VCaP (cell line): ENCODE data around the gene METTL1.

ENCODE experiments used
- H3K27ac ChIP-seq: fragments of 450-650 bp; 2 replicates; pipeline ENCODE4 v1.5.1; 2017
- TF ChIP-seq, protein P1 (sequence below): fragments of 450-650 bp; conservative IDR thresholded peaks from 2 replicates; pipeline ENCODE4 v1.5.1; 2017; ENCODE audit warnings: mild to moderate bottlenecking, moderate library complexity

Gene METTL1

DNA sequence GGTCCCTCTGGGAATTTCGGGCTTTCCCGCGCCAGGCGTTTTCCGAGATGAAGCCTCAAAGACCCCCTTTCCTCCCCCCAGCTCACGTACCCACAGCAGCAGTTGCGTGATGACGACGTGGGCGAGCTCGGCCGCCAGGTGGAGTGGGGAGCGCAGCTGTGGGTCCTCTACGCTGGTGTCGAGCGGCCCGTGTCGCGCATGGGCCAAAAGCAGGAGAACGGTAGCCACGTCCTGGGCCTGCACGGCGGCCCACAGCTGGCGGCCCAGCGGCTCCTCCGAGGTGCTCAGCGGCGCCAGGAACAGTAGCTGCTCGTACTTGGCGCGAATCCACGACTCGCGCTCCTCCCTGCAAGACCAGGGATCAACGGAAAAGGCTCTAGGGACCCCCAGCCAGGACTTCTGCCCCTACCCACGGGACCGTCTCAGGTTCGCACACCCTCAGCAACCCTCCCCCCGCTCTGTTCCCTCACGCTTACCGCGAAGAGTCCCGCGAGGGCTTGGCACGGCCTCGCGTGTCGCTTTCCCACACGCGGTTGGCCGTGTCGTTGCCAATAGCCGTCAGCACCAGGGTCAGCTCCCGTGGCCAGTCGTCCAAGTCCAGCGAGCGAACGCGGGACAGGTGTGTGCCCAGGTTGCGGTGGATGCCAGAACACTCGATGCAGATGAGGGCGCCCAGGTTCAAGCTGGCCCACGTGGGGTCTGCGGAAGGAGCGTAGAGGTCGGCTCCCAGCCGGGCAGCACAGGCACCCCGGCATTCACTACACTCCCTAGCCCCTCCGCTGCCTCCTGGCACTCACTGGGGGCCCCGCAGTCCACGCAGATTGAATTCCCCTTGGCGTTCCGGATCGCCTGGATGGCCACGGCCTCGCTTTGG is 44.8 kb downstream of the METTL1 start:
- H3K27ac ChIP-seq, result peak overlapping the region; percentile 88
- TF ChIP-seq, protein P1, sequence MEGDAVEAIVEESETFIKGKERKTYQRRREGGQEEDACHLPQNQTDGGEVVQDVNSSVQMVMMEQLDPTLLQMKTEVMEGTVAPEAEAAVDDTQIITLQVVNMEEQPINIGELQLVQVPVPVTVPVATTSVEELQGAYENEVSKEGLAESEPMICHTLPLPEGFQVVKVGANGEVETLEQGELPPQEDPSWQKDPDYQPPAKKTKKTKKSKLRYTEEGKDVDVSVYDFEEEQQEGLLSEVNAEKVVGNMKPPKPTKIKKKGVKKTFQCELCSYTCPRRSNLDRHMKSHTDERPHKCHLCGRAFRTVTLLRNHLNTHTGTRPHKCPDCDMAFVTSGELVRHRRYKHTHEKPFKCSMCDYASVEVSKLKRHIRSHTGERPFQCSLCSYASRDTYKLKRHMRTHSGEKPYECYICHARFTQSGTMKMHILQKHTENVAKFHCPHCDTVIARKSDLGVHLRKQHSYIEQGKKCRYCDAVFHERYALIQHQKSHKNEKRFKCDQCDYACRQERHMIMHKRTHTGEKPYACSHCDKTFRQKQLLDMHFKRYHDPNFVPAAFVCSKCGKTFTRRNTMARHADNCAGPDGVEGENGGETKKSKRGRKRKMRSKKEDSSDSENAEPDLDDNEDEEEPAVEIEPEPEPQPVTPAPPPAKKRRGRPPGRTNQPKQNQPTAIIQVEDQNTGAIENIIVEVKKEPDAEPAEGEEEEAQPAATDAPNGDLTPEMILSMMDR, result peak; percentile 10; the same call in 1 of the 2 replicates

DNA sequence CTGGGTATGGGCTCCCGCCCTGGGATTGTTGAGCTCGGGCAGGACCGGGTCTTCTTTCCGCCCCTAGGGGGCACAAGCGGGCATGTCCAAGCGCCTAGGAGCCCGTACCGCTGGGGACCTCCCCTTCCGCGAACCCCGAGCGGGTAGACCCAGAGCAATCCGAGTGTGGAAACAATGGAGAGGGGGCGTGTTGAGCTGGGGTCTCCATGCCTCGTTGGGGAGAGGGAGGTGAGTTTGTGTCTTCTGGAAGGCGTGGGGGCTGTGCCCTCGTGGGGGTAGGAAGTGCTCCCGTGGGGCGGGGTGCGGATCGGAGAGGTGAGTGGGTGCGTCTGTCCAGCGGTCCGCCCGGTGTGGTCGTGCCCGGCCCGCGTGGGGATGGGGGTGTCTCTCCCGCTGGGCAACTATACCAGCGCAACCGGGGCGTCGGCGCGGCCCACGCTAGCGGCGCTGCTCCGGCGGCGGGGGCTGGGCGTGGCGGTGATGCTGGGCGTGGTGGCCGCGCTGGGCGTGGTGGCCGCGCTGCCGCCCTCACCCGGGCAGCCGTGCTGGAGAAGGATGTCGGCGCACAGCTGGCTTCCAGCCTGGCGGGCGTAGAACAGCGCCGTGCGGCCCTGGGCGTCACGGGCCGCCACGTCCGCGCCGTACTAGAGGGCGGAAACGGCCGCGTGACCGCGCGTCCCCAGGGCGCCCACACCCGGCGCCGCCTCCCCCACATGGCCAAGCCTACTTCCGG is 45.6 kb downstream of the METTL1 start:
- TF ChIP-seq, protein P1, result peak; percentile 93
- peak overlapping the region; percentile 88 for H3K27ac ChIP-seq

DNA sequence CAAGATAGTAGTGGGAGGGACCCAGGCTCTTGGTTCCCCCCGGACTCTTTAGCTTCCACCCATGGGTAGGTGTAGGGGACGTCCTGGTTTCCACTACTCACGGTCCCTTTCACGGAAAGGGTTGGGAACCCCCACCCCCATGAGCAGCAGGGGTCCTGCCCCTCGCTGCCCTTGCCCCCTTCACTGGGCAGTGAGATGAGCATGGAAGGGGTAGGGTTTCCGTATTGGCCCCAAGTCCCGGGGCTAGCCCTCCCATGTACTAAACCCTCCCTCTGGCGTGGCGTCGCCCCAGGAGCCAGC is 46.1 kb downstream of the METTL1 start:
- TF ChIP-seq, protein P1, result no peak
- peak overlapping the region; percentile 88 for H3K27ac ChIP-seq

DNA sequence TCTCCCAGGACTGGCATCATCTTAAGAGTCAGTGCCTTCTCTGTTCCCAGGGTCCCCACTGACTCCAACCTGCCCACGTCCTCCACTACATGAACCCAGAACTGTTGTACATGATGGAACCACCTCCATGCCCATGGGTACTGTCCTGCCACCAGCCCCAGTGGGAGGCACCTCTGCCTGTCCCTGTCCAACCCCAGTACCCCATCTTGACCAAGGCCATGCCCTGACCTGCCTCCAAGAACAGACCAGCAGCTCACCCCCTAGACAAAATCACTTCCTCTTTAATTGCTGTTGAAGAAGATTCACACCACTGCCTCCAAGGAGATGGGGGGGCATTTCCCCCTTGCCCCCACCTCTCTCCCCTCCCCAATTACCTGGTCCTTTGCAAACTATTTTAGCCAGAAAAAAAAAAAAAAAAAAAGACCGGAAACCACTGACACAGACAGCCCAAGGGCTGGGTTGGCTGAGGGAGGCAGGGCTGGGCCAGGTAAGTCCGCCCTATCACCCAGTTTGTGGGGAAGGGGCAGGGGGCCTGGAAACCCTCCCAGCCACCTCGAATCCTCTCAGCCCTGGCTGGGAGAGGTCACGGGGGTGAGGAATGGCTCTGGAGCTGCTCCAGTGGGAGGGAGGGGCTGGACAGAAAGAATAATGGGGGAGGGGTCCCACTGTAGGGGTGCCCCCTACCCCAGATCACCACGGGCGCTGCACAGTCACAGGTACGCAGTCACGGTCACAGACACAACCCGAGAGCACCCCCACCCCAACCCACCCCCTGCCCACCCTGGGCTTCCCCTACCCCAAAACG is 46.8 kb downstream of the METTL1 start:
- TF ChIP-seq, protein P1, result no peak
- no peak overlapping the region for H3K27ac ChIP-seq

DNA sequence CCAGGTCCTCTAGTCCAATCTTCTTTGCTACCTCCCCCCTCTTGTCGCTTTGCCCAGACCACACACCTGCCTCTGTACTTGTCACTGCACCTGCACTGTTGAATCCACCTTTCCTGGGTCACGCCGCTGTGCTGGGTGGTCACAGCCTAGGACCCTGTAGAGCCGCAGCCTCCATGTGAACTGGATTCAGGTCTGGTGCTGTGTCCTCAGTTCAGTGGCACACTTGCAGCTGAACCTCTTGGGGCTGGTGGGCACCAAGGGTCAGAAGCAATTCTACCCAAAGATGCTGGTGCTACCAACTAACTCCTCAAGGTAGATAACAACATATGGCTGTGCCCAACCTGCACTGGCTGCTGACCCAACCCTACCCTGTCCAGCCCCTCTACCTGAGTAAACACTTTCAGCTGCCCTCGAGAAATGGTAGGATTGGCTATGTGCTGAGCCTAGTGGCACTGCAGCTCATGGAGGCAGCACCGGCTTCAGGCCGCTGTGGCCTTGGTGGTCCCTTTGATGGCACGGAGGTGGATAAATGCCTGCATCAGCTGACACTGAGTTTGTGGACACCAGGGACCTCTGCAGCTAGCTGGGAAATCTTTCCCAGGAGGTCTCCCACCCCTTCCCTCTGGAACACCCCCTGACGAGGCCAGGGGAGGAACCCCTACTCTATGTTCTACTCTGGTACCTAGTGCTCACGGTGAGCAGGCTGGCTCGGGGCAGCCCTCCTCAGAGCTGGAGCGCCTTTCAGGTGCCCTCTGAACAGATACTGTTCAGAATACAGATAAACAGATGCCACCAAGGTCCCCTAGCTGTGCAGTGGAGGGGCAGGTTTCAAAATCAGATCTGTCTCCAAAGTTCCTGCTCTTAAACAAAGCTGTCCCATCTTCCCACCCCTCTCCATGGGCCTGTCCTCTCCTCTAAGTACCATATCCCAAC is 47.6 kb downstream of the METTL1 start:
- H3K27ac ChIP-seq, result no peak overlapping the region
- TF ChIP-seq, protein P1, result no peak

DNA sequence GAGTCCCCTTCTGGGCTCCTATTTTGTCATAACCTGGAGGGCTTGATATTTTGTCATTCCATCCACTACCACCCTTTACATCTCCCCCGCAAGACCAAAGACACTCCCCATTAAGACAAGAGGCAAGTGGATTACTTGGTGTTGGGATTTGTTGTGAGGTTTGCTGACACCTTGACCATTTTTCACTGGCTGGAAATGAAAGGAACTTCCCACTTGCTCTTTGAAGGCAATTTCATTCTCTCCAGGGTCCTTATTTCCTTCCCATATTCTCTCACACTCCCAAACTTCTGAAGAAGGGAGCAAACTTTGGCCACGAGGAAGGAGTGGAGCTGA is 48.3 kb downstream of the METTL1 start:
- H3K27ac ChIP-seq, result no peak overlapping the region
- TF ChIP-seq, protein P1, result no peak
